Astrocyte (in vitro differentiated cells and primary cell): ENCODE measurements around the gene TMOD4.

Experiments used
- CTCF ChIP-seq: IDR thresholded peaks from 2 replicates; pipeline ENCODE4 v1.5.1; 2011; ENCODE audit warnings: low read depth, mild to moderate bottlenecking, inconsistent platforms, low read length, moderate library complexity; ENCODE audit not compliant: insufficient read depth
- EZH2 ChIP-seq: IDR thresholded peaks from 2 replicates; pipeline ENCODE4 v1.6.1; 2012; ENCODE audit warnings: mild to moderate bottlenecking, low read length, inconsistent platforms; ENCODE audit not compliant: insufficient read depth

GRCh38 chr1:151135433-151136385, 40.1 kb downstream of the TMOD4 start:
- TF ChIP-seq CTCF (no peak), EZH2 (no peak)
